Measurements from ENCODE around the gene TFDP1.

- TF ChIP-seq CTCF (IDR thresholded peaks at IDR 0.05) (no peak), POLR2A (IDR thresholded peaks at IDR 0.05) (no peak), POLR2AphosphoS5 (IDR thresholded peaks at IDR 0.05) (no peak)
These were observed 34.1 kb upstream of the TFDP1 start for GRCh38 chr13:113550453-113550852.

Measured in transverse colon (tissue), 4 donors.